Measurements from ENCODE around the gene CDK5RAP1.

The CDK5RAP1 gene

GRCh38 chr20:33333616-33334015, 67.7 kb downstream of the CDK5RAP1 start:
- DNase-seq (ENCODE audit: low spot score), result no peak

- DNase-seq (ENCODE audit: low spot score), result no peak
Measured at GRCh38 chr20:33332905-33333456, 68.3 kb downstream of the CDK5RAP1 start.

- no peak for DNase-seq (ENCODE audit: low spot score)
Measured at GRCh38 chr20:33328157-33329137, 72.9 kb downstream of the CDK5RAP1 start.

- no peak for DNase-seq (ENCODE audit: low spot score)
Measured at GRCh38 chr20:33325350-33325749, 76.0 kb downstream of the CDK5RAP1 start.

- DNase-seq (ENCODE audit: low spot score), result no peak
Measured at GRCh38 chr20:33323236-33323635, 78.1 kb downstream of the CDK5RAP1 start.

- DNase-seq (ENCODE audit: low spot score), result no peak
Measured at GRCh38 chr20:33322456-33322855, 78.9 kb downstream of the CDK5RAP1 start.

GRCh38 chr20:33320006-33320405, 81.3 kb downstream of the CDK5RAP1 start:
- DNase-seq (ENCODE audit: low spot score), result no peak

GRCh38 chr20:33318096-33318429, 83.3 kb downstream of the CDK5RAP1 start:
- DNase-seq (ENCODE audit: low spot score), result no peak

GRCh38 chr20:33317424-33318095, 83.8 kb downstream of the CDK5RAP1 start:
- DNase-seq (ENCODE audit: low spot score), result no peak

GRCh38 chr20:33316958-33317357, 84.4 kb downstream of the CDK5RAP1 start:
- no peak for DNase-seq (ENCODE audit: low spot score)

GRCh38 chr20:33316343-33316742, 85.0 kb downstream of the CDK5RAP1 start:
- no peak for DNase-seq (ENCODE audit: low spot score)

GRCh38 chr20:33313686-33314314, 87.5 kb downstream of the CDK5RAP1 start:
- no peak for DNase-seq (ENCODE audit: low spot score)

GRCh38 chr20:33312583-33312982, 88.7 kb downstream of the CDK5RAP1 start:
- no peak for DNase-seq (ENCODE audit: low spot score)

GRCh38 chr20:33311996-33312395, 89.3 kb downstream of the CDK5RAP1 start:
- no peak for DNase-seq (ENCODE audit: low spot score)

- DNase-seq (ENCODE audit: low spot score), result no peak
Measured at GRCh38 chr20:33311011-33311410, 90.3 kb downstream of the CDK5RAP1 start.

GRCh38 chr20:33310327-33310899, 90.9 kb downstream of the CDK5RAP1 start:
- no peak for DNase-seq (ENCODE audit: low spot score)

- DNase-seq (ENCODE audit: low spot score), result no peak
Measured at GRCh38 chr20:33309631-33310030, 91.7 kb downstream of the CDK5RAP1 start.

All from CD4-positive, alpha-beta T cell treated with Interleukin-6 at 100 ng/mL for 8 hours (primary cell).